GM13977 (cell line): ENCODE data around the gene ZEB1.
"Not testable (repeated sequence)": the region's sequence is repeated elsewhere in the genome, so short reads cannot be mapped to it uniquely, and the experiment has no call there.

ENCODE experiments used
- DNase-seq: peaks from one replicate; pipeline ENCODE4 v3.0.0; 2012; ENCODE audit warnings: low spot score
- CTCF ChIP-seq: IDR thresholded peaks from 2 replicates; pipeline ENCODE4 v1.5.1; 2012; ENCODE audit warnings: mild to moderate bottlenecking, control low read depth; ENCODE audit not compliant: insufficient read depth; ENCODE audit errors: extremely low read depth, missing control alignments
- in situ Hi-C: fragments of 300-500 bp; cut with MboI; formaldehyde crosslinking; loops from one replicate; pipeline ENCODE4 v1.12.0; 2022; ENCODE audit warnings: low sequenced_read_pairs, low pct_unique_long_range_greater_than_20kb, mixed read lengths, inconsistent platforms; ENCODE audit not compliant: unreplicated experiment

The ZEB1 gene

GRCh38 chr10:31397852-31398251, 78.8 kb downstream of the ZEB1 start:
- in situ Hi-C loops = no loop called here
- TF ChIP-seq CTCF = no peak
- no peak for DNase-seq

GRCh38 chr10:31399171-31399570, 80.2 kb downstream of the ZEB1 start:
- no peak for DNase-seq
- in situ Hi-C loops = no loop called here
- no peak for TF ChIP-seq CTCF

- DNase-seq = no peak
- in situ Hi-C loops = no loop called here
- TF ChIP-seq CTCF = no peak
These were observed 80.6 kb downstream of the ZEB1 start for GRCh38 chr10:31399631-31400030.

GRCh38 chr10:31401287-31401686, 82.3 kb downstream of the ZEB1 start:
- no peak for DNase-seq
- in situ Hi-C loops = no loop called here
- no peak for TF ChIP-seq CTCF

GRCh38 chr10:31404640-31405039, 85.6 kb downstream of the ZEB1 start:
- no peak for DNase-seq
- in situ Hi-C loops = no loop called here
- TF ChIP-seq CTCF = no peak

- in situ Hi-C loops, DNase-seq: not testable (repeated sequence)
These were observed 86.8 kb downstream of the ZEB1 start for GRCh38 chr10:31405829-31406228.

GRCh38 chr10:31412397-31412796, 93.4 kb downstream of the ZEB1 start:
- DNase-seq, in situ Hi-C loops: not testable (repeated sequence)

- in situ Hi-C loops = no loop called here
- DNase-seq = no peak
- TF ChIP-seq CTCF = no peak
These were observed 94.3 kb downstream of the ZEB1 start for GRCh38 chr10:31413325-31413724.
